RWPE1 (cell line): ENCODE data around the gene NSUN4.

Experiments
- CTCF ChIA-PET: fragments of 350-600 bp; sonication (Branson Sonifier 250); formaldehyde crosslinking; extraction: SDS; loops from one replicate; lab custom pipeline; 2021; lab: Yijun Ruan, JAX
- POLR2A ChIA-PET: fragments of 400-600 bp; formaldehyde crosslinking; extraction: SDS; loops from one replicate; lab custom pipeline; 2020; ENCODE audit warnings: antibody characterized with exemption; ENCODE audit not compliant: low non-redundant PET; lab: Yijun Ruan, JAX
- DNase-seq: peaks from one replicate; pipeline ENCODE4 v3.0.0; 2012; ENCODE audit warnings: low spot score
- H3K27ac ChIP-seq: fragments of 450-650 bp; 2 replicates; pipeline ENCODE4 v1.5.1; 2017
- TF ChIP-seq, protein P1 (sequence below): fragments of 450-650 bp; conservative IDR thresholded peaks from 2 replicates; pipeline ENCODE4 v1.5.1; 2017; ENCODE audit warnings: low read depth, mild to moderate bottlenecking

The NSUN4 gene

GRCh38 chr1:46342084-46342656 is 1.6 kb downstream of the NSUN4 start:
- ChIA-PET POLR2A (no interaction called here), CTCF (interaction anchor here (0.7 kb wide), 1 partner anchor 9 kb away, joined by 4 read pairs; no protein-coding TSS in a partner anchor)
- DNase-seq = no peak
- peak overlapping the region; percentile 98 for H3K27ac ChIP-seq
- TF ChIP-seq, protein P1, sequence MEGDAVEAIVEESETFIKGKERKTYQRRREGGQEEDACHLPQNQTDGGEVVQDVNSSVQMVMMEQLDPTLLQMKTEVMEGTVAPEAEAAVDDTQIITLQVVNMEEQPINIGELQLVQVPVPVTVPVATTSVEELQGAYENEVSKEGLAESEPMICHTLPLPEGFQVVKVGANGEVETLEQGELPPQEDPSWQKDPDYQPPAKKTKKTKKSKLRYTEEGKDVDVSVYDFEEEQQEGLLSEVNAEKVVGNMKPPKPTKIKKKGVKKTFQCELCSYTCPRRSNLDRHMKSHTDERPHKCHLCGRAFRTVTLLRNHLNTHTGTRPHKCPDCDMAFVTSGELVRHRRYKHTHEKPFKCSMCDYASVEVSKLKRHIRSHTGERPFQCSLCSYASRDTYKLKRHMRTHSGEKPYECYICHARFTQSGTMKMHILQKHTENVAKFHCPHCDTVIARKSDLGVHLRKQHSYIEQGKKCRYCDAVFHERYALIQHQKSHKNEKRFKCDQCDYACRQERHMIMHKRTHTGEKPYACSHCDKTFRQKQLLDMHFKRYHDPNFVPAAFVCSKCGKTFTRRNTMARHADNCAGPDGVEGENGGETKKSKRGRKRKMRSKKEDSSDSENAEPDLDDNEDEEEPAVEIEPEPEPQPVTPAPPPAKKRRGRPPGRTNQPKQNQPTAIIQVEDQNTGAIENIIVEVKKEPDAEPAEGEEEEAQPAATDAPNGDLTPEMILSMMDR = no peak

DNA sequence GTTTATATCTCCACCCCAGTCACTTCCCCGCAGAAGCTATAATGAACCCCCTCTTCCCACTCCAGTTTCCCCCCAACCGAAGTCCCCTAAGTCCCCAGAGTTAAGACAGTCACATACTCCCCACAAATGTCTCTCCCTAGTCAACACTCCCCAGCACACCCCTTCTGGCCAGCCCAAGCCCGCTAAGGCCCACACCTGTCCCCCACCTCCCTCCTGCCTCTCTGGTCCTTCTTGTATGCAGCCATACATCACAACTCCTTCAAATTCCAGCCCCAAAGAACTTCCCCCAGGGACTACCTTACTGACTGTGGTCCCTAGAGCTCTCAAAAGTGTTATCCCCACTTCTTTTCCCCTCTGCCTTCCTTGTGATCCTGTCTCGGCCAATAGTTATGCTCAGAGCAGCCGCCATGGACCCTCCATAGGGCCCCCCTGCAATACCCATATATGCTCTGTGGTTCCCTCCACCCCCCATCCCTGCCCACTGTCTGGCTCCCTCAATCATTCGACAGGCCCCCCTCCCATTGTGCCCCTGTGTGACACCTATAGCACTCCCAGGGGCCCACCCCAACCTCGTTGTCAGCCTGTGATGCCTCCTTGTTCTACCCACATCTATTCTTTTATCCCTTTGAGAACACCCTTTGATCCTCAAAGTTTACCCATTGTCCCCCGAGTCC is 2.2 kb downstream of the NSUN4 start:
- TF ChIP-seq, protein P1 = no peak
- POLR2A ChIA-PET = no interaction called here
- no peak for DNase-seq
- H3K27ac ChIP-seq = peak overlapping the region; percentile 98
- CTCF ChIA-PET = interaction anchor here (1.0 kb wide), 1 partner anchor 15 kb away, joined by 3 read pairs; no protein-coding TSS in a partner anchor

GRCh38 chr1:46343351-46343695 is 2.7 kb downstream of the NSUN4 start:
- H3K27ac ChIP-seq = peak overlapping the region; percentile 16
- DNase-seq = no peak
- POLR2A ChIA-PET = no interaction called here
- CTCF ChIA-PET = interaction anchor here (1.0 kb wide), 1 partner anchor 14 kb away, joined by 3 read pairs; no protein-coding TSS in a partner anchor
- TF ChIP-seq, protein P1 = no peak

- peak overlapping the region; percentile 16 for H3K27ac ChIP-seq
- POLR2A ChIA-PET = no interaction called here
- TF ChIP-seq, protein P1 = no peak
- no peak for DNase-seq
- CTCF ChIA-PET = interaction anchor here (1.0 kb wide), 1 partner anchor 14 kb away, joined by 3 read pairs; no protein-coding TSS in a partner anchor
Observed at GRCh38 chr1:46343705-46344104, 3.1 kb downstream of the NSUN4 start.

DNA sequence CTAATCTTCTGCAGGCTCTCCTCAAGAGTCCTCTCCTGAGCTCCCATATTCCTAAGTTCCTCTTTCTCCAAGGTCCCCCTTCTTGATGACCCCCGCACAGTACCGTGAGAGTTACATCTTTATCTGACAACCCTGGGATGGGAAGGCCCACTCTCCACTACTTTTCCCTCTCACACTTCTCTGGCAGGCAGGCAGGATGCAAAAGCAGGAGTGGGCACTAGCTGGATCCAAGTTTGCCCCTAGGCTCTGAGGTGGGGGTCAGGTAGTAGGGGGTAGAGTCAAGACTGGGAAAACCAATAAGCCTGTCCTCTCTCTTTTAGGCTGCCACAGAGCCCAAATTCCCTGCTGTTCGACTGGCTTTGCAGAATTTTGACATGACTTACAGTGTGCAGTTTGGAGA is 3.9 kb downstream of the NSUN4 start:
- no peak for DNase-seq
- POLR2A ChIA-PET = no interaction called here
- CTCF ChIA-PET = no interaction called here
- TF ChIP-seq, protein P1 = no peak
- no peak overlapping the region for H3K27ac ChIP-seq

GRCh38 chr1:46345281-46345680 is 4.7 kb downstream of the NSUN4 start:
- TF ChIP-seq, protein P1 = no peak
- ChIA-PET POLR2A (no interaction called here), CTCF (interaction anchor here (0.7 kb wide), 1 partner anchor 260 kb away, joined by 3 read pairs; no protein-coding TSS in a partner anchor)
- H3K27ac ChIP-seq = no peak overlapping the region
- no peak for DNase-seq
